GM12878 (cell line): ENCODE data around the gene BORCS6. TPM values are rescaled to one million over a fixed set of nuclear protein-coding genes. Genes with fewer than 3 reads are reported as not detected.

Source experiments
- BCLAF1 ChIP-seq: fragments of 450-650 bp; IDR thresholded peaks from 2 replicates; pipeline ENCODE4 v1.6.1; 2017; ENCODE audit warnings: antibody characterized with exemption, mild to moderate bottlenecking, moderate library complexity
- CHD4 ChIP-seq: fragments of 200-600 bp; sonication (generic); IDR thresholded peaks from 2 replicates; pipeline ENCODE4 v1.6.1; 2016; ENCODE audit warnings: mild to moderate bottlenecking
- CREB1 ChIP-seq: IDR thresholded peaks from 2 replicates; pipeline ENCODE4 v1.6.1; 2012; ENCODE audit warnings: low read depth, mild to moderate bottlenecking, inconsistent platforms
- EGR1 ChIP-seq, 2 experiments: IDR thresholded peaks; 1 replicate in 1 of 2; 2 replicates in 1 of 2; pipeline ENCODE4 v1.6.1; 2011 to 2012; ENCODE audit warnings: low read depth in 2 of 2, low read length in 2 of 2, borderline replicate concordance in 1 of 2, mild to moderate bottlenecking in 1 of 2, moderate library complexity in 1 of 2
- FOS ChIP-seq: IDR thresholded peaks from 3 replicates; pipeline ENCODE4 v1.6.1; 2011; ENCODE audit warnings: borderline replicate concordance; ENCODE audit not compliant: insufficient read length; ENCODE audit errors: extremely low read depth
- FOXK2 ChIP-seq: fragments of 450-650 bp; IDR thresholded peaks from 2 replicates; pipeline ENCODE4 v1.6.1; 2017; ENCODE audit warnings: mild to moderate bottlenecking, moderate library complexity
- MAX ChIP-seq: IDR thresholded peaks from 2 replicates; pipeline ENCODE4 v1.6.1; 2012; ENCODE audit warnings: low read depth, low read length, improper control_type of control experiment
- MEF2A ChIP-seq: IDR thresholded peaks from 2 replicates; pipeline ENCODE4 v1.6.1; 2011; ENCODE audit warnings: low read depth, mild to moderate bottlenecking, low read length, moderate library complexity; ENCODE audit not compliant: insufficient read depth
- MXI1 ChIP-seq: fragments of 150-350 bp; IDR thresholded peaks from 2 replicates; pipeline ENCODE4 v1.6.1; 2011; ENCODE audit warnings: low read depth, mild to moderate bottlenecking, inconsistent platforms, low read length, improper control_type of control experiment
- NFYA ChIP-seq: IDR thresholded peaks from 2 replicates; pipeline ENCODE4 v1.6.1; 2011; ENCODE audit warnings: low read depth, mild to moderate bottlenecking, low read length, improper control_type of control experiment, borderline replicate concordance
- PBX3 ChIP-seq: IDR thresholded peaks from 2 replicates; pipeline ENCODE4 v1.6.1; 2011; ENCODE audit warnings: mild to moderate bottlenecking, low read depth, low read length, moderate library complexity; ENCODE audit not compliant: insufficient replicate concordance
- RB1 ChIP-seq: fragments of 450-650 bp; formaldehyde crosslinking; IDR thresholded peaks from 2 replicates; pipeline ENCODE4 v1.6.1; 2017; ENCODE audit warnings: mild to moderate bottlenecking, borderline replicate concordance
- RCOR1 ChIP-seq: conservative IDR thresholded peaks from 2 replicates; pipeline ENCODE4 v1.6.1; 2012; ENCODE audit warnings: low read depth, low read length, improper control_type of control experiment
- RUNX3 ChIP-seq: IDR thresholded peaks from 2 replicates; pipeline ENCODE4 v1.6.1; 2012; ENCODE audit warnings: low read length, inconsistent platforms
- SKIL ChIP-seq: fragments of 450-650 bp; IDR thresholded peaks from 2 replicates; pipeline ENCODE4 v1.6.1; 2017; ENCODE audit warnings: mild to moderate bottlenecking, low read depth, inconsistent platforms; ENCODE audit not compliant: poor library complexity, severe bottlenecking
- SP1 ChIP-seq: IDR thresholded peaks from one replicate; pipeline ENCODE4 v1.6.1; 2011; ENCODE audit warnings: low read depth, low read length
- STAT1 ChIP-seq: fragments of 450-650 bp; conservative IDR thresholded peaks from 2 replicates; pipeline ENCODE4 v1.6.1; 2014; ENCODE audit warnings: antibody characterized with exemption, mild to moderate bottlenecking
- TAF1 ChIP-seq: IDR thresholded peaks from 2 replicates; pipeline ENCODE4 v1.6.1; 2011; ENCODE audit warnings: mild to moderate bottlenecking, low read depth, low read length, borderline replicate concordance
- TCF3 ChIP-seq: IDR thresholded peaks from 2 replicates; pipeline ENCODE4 v1.6.1; 2012; ENCODE audit warnings: low read depth, mild to moderate bottlenecking, low read length, borderline replicate concordance; ENCODE audit not compliant: insufficient read depth
- ZNF592 ChIP-seq: fragments of 450-650 bp; IDR thresholded peaks from 2 replicates; pipeline ENCODE4 v1.6.1; 2017; ENCODE audit warnings: mild to moderate bottlenecking, moderate library complexity
- polyA plus RNA-seq, 11 experiments: library from polyadenylated mRNA; depleted of rRNA in 4 of 11; unstranded in 6 of 11; stranded (reverse) in 5 of 11; fragments of >200 nt; fragmentation: Nextera tagmentation in 4 of 11; fragmentation: Illumina TruSeq in 1 of 11; extraction: Ambion mirVana in 4 of 11; extraction: Trizol in 1 of 11; gene quantifications; 1 replicate in 1 of 11; 2 replicates in 10 of 11; pipeline versions ENCODE4 v1.2.1 to v1.2.3, GENCODE V29; 2011 to 2016; ENCODE audit warnings: inconsistent platforms in 2 of 11, missing spikeins in 2 of 11, low read depth in 1 of 11
- total RNA-seq, 4 experiments: library from RNA; depleted of rRNA in 3 of 4; stranded (reverse); fragments of >200 nt in 3 of 4; fragmentation: Illumina TruSeq in 1 of 4; extraction: Trizol in 1 of 4; gene quantifications; 2 replicates each; pipeline versions ENCODE4 v1.2.1 to v1.2.3, GENCODE V29; 2013 to 2021

BORCS6 gene
- total and polyA plus RNA-seq, 10 of the 15 experiments (the other 5 are each of a cell fraction or from before 2014, with no cell fraction given) = 0.37 to 14.1 (median 6.7) TPM

- TF ChIP-seq SKIL = no peak
- peak; percentile 26 for TF ChIP-seq PBX3
- TF ChIP-seq SP1 = peak; percentile 72
- peak; percentile 26 to 88 for TF ChIP-seq EGR1 (IDR thresholded peaks at IDR 0.05; ENCODE audit: borderline replicate concordance in 1 of 2, low read depth in 2 of 2, low read length in 2 of 2)
- TF ChIP-seq BCLAF1 = no peak
- TF ChIP-seq FOXK2 = no peak
- TF ChIP-seq RB1 = peak; percentile 85
- TF ChIP-seq STAT1 = 0 out of 2 replicates have a peak, but pooled peaks have one; percentile 62
- TF ChIP-seq MAX = peak; percentile 86; the same call in 1 of the 2 replicates
- no peak for TF ChIP-seq RCOR1
- no peak for TF ChIP-seq NFYA
- TF ChIP-seq CREB1 = peak; percentile 93
- peak; percentile 98 for TF ChIP-seq MXI1
- TF ChIP-seq TAF1 = 0 out of 2 replicates have a peak, but pooled peaks have one; percentile 51
- no peak for TF ChIP-seq ZNF592
- TF ChIP-seq MEF2A = peak; percentile 86
- TF ChIP-seq TCF3 = peak; percentile 72; the same call in 1 of the 2 replicates
- TF ChIP-seq RUNX3 = peak; percentile 67
- no peak for TF ChIP-seq CHD4
- no peak for TF ChIP-seq FOS
Observed at GRCh38 chr17:8151120-8151640, 38.8 kb downstream of the BORCS6 start (continued).
